ENCODE measurements around the gene DPP6.

Gene DPP6

DNA sequence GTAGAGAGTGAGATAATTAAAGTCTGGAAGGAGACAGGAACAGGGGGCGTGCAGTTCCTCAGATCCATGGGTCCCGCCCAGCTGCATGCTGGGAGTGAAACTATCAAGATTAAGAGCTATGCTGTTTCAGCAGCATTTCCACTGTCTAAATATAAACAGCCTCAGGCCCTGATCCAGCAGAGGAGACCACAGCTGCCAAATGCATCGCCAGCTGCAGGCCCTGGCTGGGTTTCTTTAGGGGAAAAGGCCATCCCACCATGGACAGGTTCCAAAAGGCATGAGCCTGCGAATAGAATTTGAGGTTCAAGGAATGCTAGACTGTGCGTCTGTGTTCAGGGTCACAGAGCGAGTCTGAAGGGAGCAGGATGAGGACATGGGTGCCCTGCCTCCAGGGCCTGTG lies 539.3 kb downstream of the DPP6 start:
- Histone ChIP-seq H3K36me3 (no peaks in the 10 kb centered on the region), H3K27me3 (no peaks in the 10 kb centered on the region), H3K4me3 (ENCODE audit: low read depth in 1 of 2, low read length in 1 of 2) (no peak overlapping the region), H3K4me1 (ENCODE audit: control insufficient read depth in 1 of 2, insufficient read depth in 1 of 2, low read depth in 1 of 2, low read length in 1 of 2) (no peaks in the 10 kb centered on the region), H3K9me3 (no peaks in the 10 kb centered on the region), H3K27ac (no peak overlapping the region)
- TF ChIP-seq, protein P1, sequence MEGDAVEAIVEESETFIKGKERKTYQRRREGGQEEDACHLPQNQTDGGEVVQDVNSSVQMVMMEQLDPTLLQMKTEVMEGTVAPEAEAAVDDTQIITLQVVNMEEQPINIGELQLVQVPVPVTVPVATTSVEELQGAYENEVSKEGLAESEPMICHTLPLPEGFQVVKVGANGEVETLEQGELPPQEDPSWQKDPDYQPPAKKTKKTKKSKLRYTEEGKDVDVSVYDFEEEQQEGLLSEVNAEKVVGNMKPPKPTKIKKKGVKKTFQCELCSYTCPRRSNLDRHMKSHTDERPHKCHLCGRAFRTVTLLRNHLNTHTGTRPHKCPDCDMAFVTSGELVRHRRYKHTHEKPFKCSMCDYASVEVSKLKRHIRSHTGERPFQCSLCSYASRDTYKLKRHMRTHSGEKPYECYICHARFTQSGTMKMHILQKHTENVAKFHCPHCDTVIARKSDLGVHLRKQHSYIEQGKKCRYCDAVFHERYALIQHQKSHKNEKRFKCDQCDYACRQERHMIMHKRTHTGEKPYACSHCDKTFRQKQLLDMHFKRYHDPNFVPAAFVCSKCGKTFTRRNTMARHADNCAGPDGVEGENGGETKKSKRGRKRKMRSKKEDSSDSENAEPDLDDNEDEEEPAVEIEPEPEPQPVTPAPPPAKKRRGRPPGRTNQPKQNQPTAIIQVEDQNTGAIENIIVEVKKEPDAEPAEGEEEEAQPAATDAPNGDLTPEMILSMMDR (IDR thresholded peaks at IDR 0.05): no peak

DNA sequence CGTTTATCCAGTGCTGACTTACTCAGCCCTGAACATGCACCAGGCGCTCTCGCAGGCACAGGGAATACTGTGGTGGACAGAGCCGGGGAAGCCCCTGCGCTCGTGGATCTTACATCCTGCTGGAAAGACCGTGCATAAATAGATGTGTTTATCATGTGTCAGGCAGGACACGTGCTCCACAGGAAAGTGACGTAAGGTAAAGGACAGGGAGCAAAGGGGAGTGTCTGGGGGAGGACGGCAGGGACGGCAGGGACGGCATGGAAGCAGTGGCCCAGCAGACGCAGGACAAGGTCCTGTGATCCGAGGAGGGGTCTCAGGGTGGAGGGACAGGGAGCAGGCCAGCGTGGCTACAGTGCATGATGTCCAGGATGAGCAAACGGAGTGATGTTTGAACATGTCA lies 540.2 kb downstream of the DPP6 start:
- no peaks in the 10 kb centered on the region for H3K9me3 ChIP-seq

DNA sequence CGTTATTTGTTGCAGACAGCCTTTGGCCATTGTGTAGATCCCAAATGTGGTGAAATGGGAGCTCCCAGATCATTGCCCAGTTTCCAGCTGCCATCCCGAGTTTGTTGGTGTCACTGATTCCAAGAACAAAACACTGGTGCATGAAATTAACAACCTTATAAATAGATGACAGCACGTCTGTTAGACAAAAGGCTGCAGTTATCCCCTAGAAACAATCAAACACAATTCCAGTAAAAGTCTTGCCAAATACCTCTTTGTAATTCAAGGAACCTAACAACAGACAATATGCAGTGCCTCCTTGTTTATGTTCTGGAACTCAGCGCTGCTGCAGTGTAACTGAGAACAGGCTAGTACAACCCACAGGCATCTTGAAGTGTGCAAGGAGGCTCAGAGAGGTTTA lies 546.2 kb downstream of the DPP6 start:
- Histone ChIP-seq H3K4me1 (ENCODE audit: control insufficient read depth in 1 of 2, insufficient read depth in 1 of 2, low read depth in 1 of 2, low read length in 1 of 2) (no peaks in the 10 kb centered on the region), H3K36me3 (no peaks in the 10 kb centered on the region), H3K27me3 (no peaks in the 10 kb centered on the region), H3K27ac (no peak overlapping the region), H3K4me3 (ENCODE audit: low read depth in 1 of 2, low read length in 1 of 2) (no peak overlapping the region), H3K9me3 (no peaks in the 10 kb centered on the region)
- TF ChIP-seq, protein P1 (IDR thresholded peaks at IDR 0.05): no peak

More for the DNA sequence above, 540.2 kb downstream of the DPP6 start:
- no peaks in the 10 kb centered on the region for H3K27me3 ChIP-seq
- H3K36me3 ChIP-seq: no peaks in the 10 kb centered on the region
- TF ChIP-seq, protein P1 (IDR thresholded peaks at IDR 0.05): no peak
- H3K4me3 ChIP-seq (ENCODE audit: low read depth in 1 of 2, low read length in 1 of 2): no peak overlapping the region
- no peak overlapping the region for H3K27ac ChIP-seq
- H3K4me1 ChIP-seq (ENCODE audit: control insufficient read depth in 1 of 2, insufficient read depth in 1 of 2, low read depth in 1 of 2, low read length in 1 of 2): no peaks in the 10 kb centered on the region

DNA sequence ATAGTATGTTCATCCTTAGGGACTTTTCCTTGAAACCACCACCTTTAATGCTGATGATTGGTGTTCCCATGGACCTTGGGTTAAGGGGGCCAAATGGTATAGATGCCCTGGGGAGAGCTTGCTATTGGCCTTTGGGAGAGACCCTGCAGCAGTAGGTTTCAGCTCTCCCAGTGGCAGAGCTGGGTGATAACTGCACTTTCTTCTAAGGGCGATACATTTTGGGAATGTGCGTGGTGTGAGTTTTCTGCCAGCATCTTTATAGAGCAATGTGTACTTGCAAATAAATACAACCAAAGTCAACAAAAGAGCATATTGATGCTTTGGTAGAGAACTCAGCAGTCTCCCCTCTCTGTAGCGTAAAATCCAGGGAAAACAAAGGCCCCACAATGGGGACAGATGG lies 546.7 kb downstream of the DPP6 start:
- TF ChIP-seq, protein P1 (IDR thresholded peaks at IDR 0.05): no peak
- H3K4me1 ChIP-seq (ENCODE audit: control insufficient read depth in 1 of 2, insufficient read depth in 1 of 2, low read depth in 1 of 2, low read length in 1 of 2): no peaks in the 10 kb centered on the region

DNA sequence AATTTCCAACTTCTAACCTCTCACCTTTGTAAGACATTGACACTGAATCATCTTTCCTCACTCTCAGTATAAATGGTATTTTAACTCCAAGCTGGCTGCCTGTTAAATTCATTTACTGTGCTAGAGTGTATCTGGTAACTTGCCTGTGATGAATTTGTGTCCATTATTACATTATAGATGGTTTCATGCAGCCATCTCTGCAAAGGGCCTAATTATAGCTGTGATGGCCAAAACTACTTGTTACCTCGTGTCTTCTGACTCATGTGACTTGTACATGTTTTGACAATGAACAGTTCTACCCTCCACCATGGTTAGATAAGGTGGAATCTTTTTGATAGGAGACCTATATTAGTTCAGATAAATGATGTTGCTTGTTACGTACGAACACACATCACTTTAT lies 558.7 kb downstream of the DPP6 start:
- no peaks in the 10 kb centered on the region for H3K9me3 ChIP-seq
- TF ChIP-seq, protein P1 (IDR thresholded peaks at IDR 0.05): no peak
- no peaks in the 10 kb centered on the region for H3K4me1 ChIP-seq (ENCODE audit: control insufficient read depth in 1 of 2, insufficient read depth in 1 of 2, low read depth in 1 of 2, low read length in 1 of 2)
- no peaks in the 10 kb centered on the region for H3K27me3 ChIP-seq
- H3K4me3 ChIP-seq (ENCODE audit: low read depth in 1 of 2, low read length in 1 of 2): no peak overlapping the region
- H3K27ac ChIP-seq: no peak overlapping the region
- no peaks in the 10 kb centered on the region for H3K36me3 ChIP-seq

More for the DNA sequence above, 546.7 kb downstream of the DPP6 start:
- H3K4me3 ChIP-seq (ENCODE audit: low read depth in 1 of 2, low read length in 1 of 2): no peak overlapping the region
- H3K36me3 ChIP-seq: no peaks in the 10 kb centered on the region
- H3K27ac ChIP-seq: no peak overlapping the region
- no peaks in the 10 kb centered on the region for H3K9me3 ChIP-seq
- H3K27me3 ChIP-seq: no peaks in the 10 kb centered on the region

DNA sequence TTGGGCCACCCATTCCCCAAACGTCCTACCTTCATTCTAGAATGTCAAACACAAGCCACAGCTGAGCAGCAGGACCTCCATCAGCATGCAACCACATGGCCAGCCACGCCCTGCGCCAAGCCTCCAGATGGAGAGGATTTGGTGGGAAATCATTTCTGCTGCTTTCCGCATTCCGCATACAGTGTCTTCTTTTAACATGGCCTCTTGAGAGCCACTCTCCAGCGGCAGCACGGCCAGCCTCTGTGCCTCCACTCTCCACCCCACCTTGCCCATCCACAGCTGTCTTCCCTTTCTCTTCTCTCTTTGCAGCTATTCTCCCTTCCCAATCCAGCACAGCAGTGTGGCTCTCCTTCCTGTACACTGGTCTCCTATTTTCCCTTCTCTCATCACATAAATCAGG lies 561.6 kb downstream of the DPP6 start:
- H3K9me3 ChIP-seq: no peaks in the 10 kb centered on the region
- H3K4me3 ChIP-seq (ENCODE audit: low read depth in 1 of 2, low read length in 1 of 2): no peak overlapping the region
- H3K27me3 ChIP-seq: no peaks in the 10 kb centered on the region
- TF ChIP-seq, protein P1 (IDR thresholded peaks at IDR 0.05): no peak
- no peaks in the 10 kb centered on the region for H3K4me1 ChIP-seq (ENCODE audit: control insufficient read depth in 1 of 2, insufficient read depth in 1 of 2, low read depth in 1 of 2, low read length in 1 of 2)
- H3K27ac ChIP-seq: no peak overlapping the region
- no peaks in the 10 kb centered on the region for H3K36me3 ChIP-seq

Measured in neutrophil (primary cell).